DOHH2 (cell line): ENCODE data around the gene FAM78A.

ENCODE experiments used
- CTCF ChIP-seq: fragments of 200-600 bp; sonication (generic); IDR thresholded peaks from one replicate; pipeline ENCODE4 v1.5.1; 2014; ENCODE audit warnings: antibody characterized with exemption, mild to moderate bottlenecking, low read depth, low read length; ENCODE audit not compliant: poor library complexity, severe bottlenecking
- EZH2phosphoT487 ChIP-seq: fragments of 200-600 bp; sonication (generic); IDR thresholded peaks from 2 replicates; pipeline ENCODE4 v1.6.1; 2017; ENCODE audit warnings: borderline replicate concordance, mild to moderate bottlenecking, antibody characterized with exemption, low read length, moderate library complexity, mixed read lengths

- TF ChIP-seq CTCF (no peak), EZH2phosphoT487 (no peak)
These were observed 2.2 kb downstream of the FAM78A start for GRCh38 chr9:131273856-131274673.
